Spleen (tissue), 11 donors: ENCODE data around the gene NEDD9. TPM values are rescaled to one million over a fixed set of nuclear protein-coding genes. Genes with fewer than 3 reads are reported as not detected.
A peak's percentile ranks its signal among the peaks of the same experiment; 100 is the strongest.

Experiments used
- DNase-seq: peaks from one replicate; pipeline ENCODE4 v3.0.0-alpha.2; 2020
- H3K27ac ChIP-seq, 8 donors: fragments of 200-600 bp; sonication (generic) in 7 of 8; 1 replicate in 4 of 8; 2 replicates in 4 of 8; pipeline versions ENCODE4 v1.5.0 to v1.8.0; 2016 to 2021; ENCODE audit warnings: inconsistent platforms in 4 of 8, mild to moderate bottlenecking in 4 of 8, moderate library complexity in 1 of 8
- H3K27me3 ChIP-seq, 7 donors: fragments of 200-600 bp; sonication (generic) in 6 of 7; replicated peaks in 1 of 7; 1 replicate in 4 of 7; 2 replicates in 3 of 7; pipeline versions ENCODE4 v1.5.0 to v1.8.0; 2016 to 2021; ENCODE audit warnings: inconsistent platforms in 3 of 7, mild to moderate bottlenecking in 1 of 7
- H3K36me3 ChIP-seq, 6 donors: fragments of 200-600 bp; sonication (generic) in 5 of 6; 1 replicate in 4 of 6; 2 replicates in 2 of 6; pipeline versions ENCODE4 v1.5.0 to v1.8.0; 2016 to 2021; ENCODE audit warnings: inconsistent platforms in 2 of 6
- H3K4me1 ChIP-seq, 6 donors: fragments of 200-600 bp; sonication (generic) in 5 of 6; 1 replicate in 3 of 6; 2 replicates in 3 of 6; pipeline versions ENCODE4 v1.5.0 to v1.8.0; 2016 to 2021; ENCODE audit warnings: inconsistent platforms in 3 of 6
- H3K4me3 ChIP-seq, 8 donors: fragments of 200-600 bp; sonication (generic) in 7 of 8; 1 replicate in 4 of 8; 2 replicates in 4 of 8; pipeline versions ENCODE4 v1.5.0 to v1.8.0; 2016 to 2021; ENCODE audit warnings: inconsistent platforms in 4 of 8, mild to moderate bottlenecking in 4 of 8, moderate library complexity in 2 of 8
- H3K9me3 ChIP-seq, 8 donors: fragments of 200-600 bp; sonication (generic) in 7 of 8; 1 replicate in 4 of 8; 2 replicates in 4 of 8; pipeline versions ENCODE4 v1.5.0 to v1.8.0; 2016 to 2021; ENCODE audit warnings: inconsistent platforms in 4 of 8
- CTCF ChIP-seq, 11 experiments: fragments of 200-600 bp in 7 of 11; fragments of 450-650 bp in 4 of 11; sonication (generic) in 4 of 11; IDR thresholded peaks in 8 of 11; conservative IDR thresholded peaks in 3 of 11; 1 replicate in 7 of 11; 2 replicates in 4 of 11; pipeline versions ENCODE4 v1.4.0 to v1.8.0; 2016 to 2021; ENCODE audit warnings: antibody characterized with exemption in 11 of 11, inconsistent platforms in 4 of 11, mild to moderate bottlenecking in 1 of 11
- POLR2A ChIP-seq, 3 donors: fragments of 450-650 bp; IDR thresholded peaks; one replicate each; pipeline ENCODE4 v1.5.1; 2017; ENCODE audit warnings: antibody characterized with exemption in 3 of 3, mild to moderate bottlenecking in 1 of 3
- POLR2AphosphoS5 ChIP-seq, 3 donors: sonication (generic); formaldehyde crosslinking; IDR thresholded peaks; one replicate each; pipeline ENCODE4 v1.5.1; 2017; ENCODE audit warnings: antibody characterized with exemption in 3 of 3
- WGBS, 5 donors: extraction: QIAGEN DNeasy Blood & Tissue Kit in 3 of 5; methylation state at CpG; one replicate each; pipeline versions ENCODE4 v1.1.5 to v1.1.7; 2013 to 2018; 5-methylcytosine and 5-hydroxymethylcytosine counted together
- intact Hi-C: fragments of 100-400 bp; cut with DNase I; formaldehyde crosslinking; loops from one replicate; pipeline ENCODE4 v1.15.0; 2023; ENCODE audit warnings: low total_unique reads
- polyA plus RNA-seq, 3 donors: library from polyadenylated mRNA; stranded (reverse); fragments of 200-250 nt; gene quantifications; one replicate each; pipeline ENCODE4 v1.2.1, GENCODE V29; 2013
- total RNA-seq, 7 donors: library from RNA; depleted of rRNA in 3 of 7; stranded (reverse); fragments of >200 nt in 3 of 7; fragmentation: NEBNext Ultra II Directional in 4 of 7; extraction: Animal tissue kit (Norgen Biotek cat#: 25700) in 4 of 7; gene quantifications; one replicate each; pipeline versions ENCODE4 v1.1.0 to v1.2.1, GENCODE V29; 2016 to 2021
- donor health status: healthy with polysubstance abuse.
- donor health status: DM: no; HTN: no; CAD: no; lungs with moderate emphysema.
- donor health status: DM: no; HTN: no; CAD: no.
- donor health status: Bipolar disorder and iron deficiency.
- donor health status: healthy.
- donor health status: DM: no; HTN: no; CAD: no.
- donor health status: DM: yes; HTN: yes; CAD: no.

The NEDD9 gene
- total and polyA plus RNA-seq, 10 donors, result 16.1 to 208 (median 115) TPM

DNA sequence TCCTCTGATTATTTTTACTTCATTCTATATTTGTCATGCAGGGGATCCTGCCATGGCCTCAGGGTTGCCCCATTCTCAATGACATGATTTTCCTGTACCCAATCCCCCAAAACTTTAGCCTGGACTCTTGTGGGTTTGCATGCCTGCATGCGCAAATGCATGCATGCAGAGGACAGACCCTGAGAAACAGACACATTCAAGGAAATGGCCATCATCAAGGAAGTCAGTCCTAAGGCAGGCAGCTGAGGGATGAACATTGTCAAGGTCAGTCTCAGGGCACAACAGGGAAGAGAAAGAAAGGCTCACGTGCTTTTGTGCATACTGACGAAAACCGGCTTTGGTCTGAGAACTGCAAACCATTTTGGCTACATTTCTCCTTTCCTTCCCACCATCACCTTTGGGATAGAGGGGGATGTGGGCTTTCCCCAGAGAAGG is 13.1 kb downstream of the NEDD9 start:
- Histone ChIP-seq H3K9me3 (no peaks in the 10 kb centered on the region), H3K4me3 (peak overlapping the region in 1 of 8 donors; percentile 3), H3K36me3 (peaks cover 0 to 79% (median 2%) of the 10 kb centered on the region in 6 donors), H3K27ac (peak overlapping the region in 6 of 8 donors; percentile 46 to 81 (median 65)), H3K27me3 (no peaks in the 10 kb centered on the region), H3K4me1 (peaks cover 35 to 98% (median 66%) of the 10 kb centered on the region in 6 donors)
- intact Hi-C loops, result no loop called here
- no peak for DNase-seq
- WGBS, 5 donors, result 52 to 84% (median 75%) methylated on average over 4 of the region's 4 CpGs
- TF ChIP-seq POLR2AphosphoS5 (IDR thresholded peaks at IDR 0.05) (peak in 1 of 3 donors; percentile 16), CTCF (IDR thresholded peaks at IDR 0.05 in 8 of 11, conservative IDR thresholded peaks at IDR 0.05 in 3 of 11) (no peak)

GRCh38 chr6:11218538-11219399 is 13.7 kb downstream of the NEDD9 start:
- Histone ChIP-seq H3K36me3 (peaks cover 0 to 83% (median 4%) of the 10 kb centered on the region in 6 donors), H3K4me1 (peaks cover 29 to 98% (median 61%) of the 10 kb centered on the region in 6 donors), H3K27ac (peak overlapping the region; percentile 27 to 81 (median 59)), H3K9me3 (no peaks in the 10 kb centered on the region), H3K27me3 (no peaks in the 10 kb centered on the region), H3K4me3 (peak overlapping the region in 1 of 8 donors; percentile 3)
- no peak for DNase-seq
- peak in 1 of 11 experiments; percentile 16 for TF ChIP-seq CTCF (IDR thresholded peaks at IDR 0.05 in 8 of 11, conservative IDR thresholded peaks at IDR 0.05 in 3 of 11)
- TF ChIP-seq POLR2A (IDR thresholded peaks at IDR 0.05), result no peak
- TF ChIP-seq POLR2AphosphoS5 (IDR thresholded peaks at IDR 0.05), result peak in 1 of 3 donors; percentile 83
- intact Hi-C loops, result no loop called here
- WGBS, 5 donors, result 48 to 63% (median 53%) methylated on average over 12 of the region's 12 CpGs

DNA sequence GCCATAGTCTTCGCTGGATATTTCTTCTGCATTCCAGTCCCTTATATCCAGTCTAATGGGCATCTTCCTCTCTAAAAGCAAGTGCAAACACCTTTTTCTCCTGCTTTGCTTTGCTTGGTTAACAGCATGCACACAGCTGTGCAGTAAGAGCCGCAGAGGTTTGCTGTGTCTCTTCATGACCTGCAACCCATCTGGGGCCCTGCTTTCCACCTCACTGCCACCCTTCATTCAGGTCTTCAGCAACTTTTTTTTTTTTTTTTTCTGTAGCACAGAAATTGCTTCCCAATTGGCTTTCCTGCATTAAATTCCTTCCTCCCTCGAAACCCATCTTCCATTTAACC is 14.4 kb downstream of the NEDD9 start:
- no peak for TF ChIP-seq CTCF (IDR thresholded peaks at IDR 0.05 in 8 of 11, conservative IDR thresholded peaks at IDR 0.05 in 3 of 11)
- TF ChIP-seq POLR2A (IDR thresholded peaks at IDR 0.05), result no peak
- no peak for TF ChIP-seq POLR2AphosphoS5 (IDR thresholded peaks at IDR 0.05)
- intact Hi-C loops, result no loop called here
- H3K4me1 ChIP-seq, result peaks cover 22 to 98% (median 60%) of the 10 kb centered on the region in 6 donors
- DNase-seq, result no peak
- H3K27ac ChIP-seq, result peak overlapping the region in 6 of 8 donors; percentile 2 to 81 (median 65)
- H3K9me3 ChIP-seq, result no peaks in the 10 kb centered on the region
- no peaks in the 10 kb centered on the region for H3K27me3 ChIP-seq
- peaks cover 0 to 85% (median 11%) of the 10 kb centered on the region in 6 donors for H3K36me3 ChIP-seq
- 86 to 92% (median 91%) methylated on average over 3 of the region's 3 CpGs for WGBS, 5 donors
- H3K4me3 ChIP-seq, result no peak overlapping the region
